ENCODE measurements around the gene TMEM213. TPM values are rescaled to one million over a fixed set of nuclear protein-coding genes. Genes with fewer than 3 reads are reported as not detected.

The TMEM213 gene
- total RNA-seq, 6 experiments from 2014 or later = not detected

DNA sequence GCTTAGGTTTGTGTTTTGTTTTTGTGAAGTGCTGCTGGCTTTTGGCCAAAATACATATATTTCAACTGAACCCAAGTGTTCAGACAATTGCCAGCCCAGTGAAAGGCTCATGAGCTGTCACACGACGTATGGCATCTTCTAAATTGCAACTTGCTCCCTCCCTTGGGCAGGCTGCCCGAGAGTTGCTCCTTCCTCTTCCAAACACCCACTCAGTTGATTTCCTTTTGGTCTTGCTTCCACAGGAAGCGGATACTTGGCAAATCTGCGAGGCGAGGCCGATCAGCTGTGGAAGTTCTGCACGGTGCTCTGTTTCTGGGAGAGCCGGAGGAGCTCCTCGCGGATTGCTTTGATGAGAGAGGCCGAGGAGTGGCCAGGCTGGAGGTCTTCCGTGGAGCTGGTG lies 39.8 kb downstream of the TMEM213 start:
- TF ChIP-seq, protein P1, sequence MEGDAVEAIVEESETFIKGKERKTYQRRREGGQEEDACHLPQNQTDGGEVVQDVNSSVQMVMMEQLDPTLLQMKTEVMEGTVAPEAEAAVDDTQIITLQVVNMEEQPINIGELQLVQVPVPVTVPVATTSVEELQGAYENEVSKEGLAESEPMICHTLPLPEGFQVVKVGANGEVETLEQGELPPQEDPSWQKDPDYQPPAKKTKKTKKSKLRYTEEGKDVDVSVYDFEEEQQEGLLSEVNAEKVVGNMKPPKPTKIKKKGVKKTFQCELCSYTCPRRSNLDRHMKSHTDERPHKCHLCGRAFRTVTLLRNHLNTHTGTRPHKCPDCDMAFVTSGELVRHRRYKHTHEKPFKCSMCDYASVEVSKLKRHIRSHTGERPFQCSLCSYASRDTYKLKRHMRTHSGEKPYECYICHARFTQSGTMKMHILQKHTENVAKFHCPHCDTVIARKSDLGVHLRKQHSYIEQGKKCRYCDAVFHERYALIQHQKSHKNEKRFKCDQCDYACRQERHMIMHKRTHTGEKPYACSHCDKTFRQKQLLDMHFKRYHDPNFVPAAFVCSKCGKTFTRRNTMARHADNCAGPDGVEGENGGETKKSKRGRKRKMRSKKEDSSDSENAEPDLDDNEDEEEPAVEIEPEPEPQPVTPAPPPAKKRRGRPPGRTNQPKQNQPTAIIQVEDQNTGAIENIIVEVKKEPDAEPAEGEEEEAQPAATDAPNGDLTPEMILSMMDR (IDR thresholded peaks at IDR 0.05) = no peak
- Mint-ChIP-seq H3K9me3 (no peaks in the 10 kb centered on the region), H3K4me3 (no peak overlapping the region), H3K36me3 (ENCODE audit: low read depth) (no peaks in the 10 kb centered on the region; the same call in none of the 2 replicates), H3K27me3 (ENCODE audit: insufficient read depth) (no peaks in the 10 kb centered on the region), H3K4me1 (ENCODE audit: low read depth) (no peaks in the 10 kb centered on the region), H3K27ac (no peak overlapping the region)
- no peak for DNase-seq

DNA sequence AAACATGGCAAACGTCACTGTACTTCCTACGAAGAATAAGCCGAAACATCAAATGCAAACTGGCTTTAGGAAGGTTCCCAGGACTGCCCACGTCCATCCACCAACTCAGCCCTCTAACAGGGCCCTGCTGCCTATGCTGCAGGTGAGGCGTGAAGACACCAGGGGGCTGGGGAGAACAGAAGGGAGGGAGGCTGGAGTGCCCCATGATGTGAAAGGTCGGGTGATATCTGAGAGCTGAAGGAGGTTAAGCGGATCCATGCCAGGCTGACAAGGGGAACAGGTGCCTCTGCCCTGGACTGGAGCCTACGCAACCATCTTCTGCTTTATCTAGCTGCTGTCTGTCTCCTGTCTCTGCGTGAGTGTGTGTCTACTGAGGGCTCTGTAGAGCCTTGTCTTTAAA lies 40.4 kb downstream of the TMEM213 start:
- TF ChIP-seq, protein P1 (IDR thresholded peaks at IDR 0.05) = no peak
- Mint-ChIP-seq H3K4me1 (ENCODE audit: low read depth) (no peaks in the 10 kb centered on the region), H3K27me3 (ENCODE audit: insufficient read depth) (no peaks in the 10 kb centered on the region), H3K27ac (no peak overlapping the region), H3K4me3 (no peak overlapping the region), H3K9me3 (no peaks in the 10 kb centered on the region), H3K36me3 (ENCODE audit: low read depth) (no peaks in the 10 kb centered on the region; the same call in none of the 2 replicates)
- DNase-seq = no peak

DNA sequence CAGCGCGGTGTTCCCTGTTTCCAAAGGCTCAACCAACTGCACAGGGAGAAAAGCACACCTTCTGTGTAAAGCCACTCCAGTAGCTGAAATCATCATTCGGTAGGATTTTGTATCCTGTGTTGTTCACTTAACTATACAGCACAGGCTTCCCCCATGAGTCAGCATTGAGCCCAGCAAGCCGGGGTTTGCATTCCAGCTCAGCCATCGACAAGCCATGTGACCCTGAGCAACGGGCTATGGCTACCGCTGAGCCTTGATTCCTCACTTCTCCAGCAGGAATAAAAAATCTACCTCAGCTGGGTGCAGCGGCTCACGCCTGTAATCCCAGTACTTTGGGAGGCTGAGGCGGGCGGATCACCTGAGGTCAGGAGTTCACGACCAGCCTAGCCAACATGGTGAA lies 44.3 kb downstream of the TMEM213 start:
- H3K4me3 Mint-ChIP-seq = no peak overlapping the region
- no peaks in the 10 kb centered on the region for H3K4me1 Mint-ChIP-seq (ENCODE audit: low read depth)
- no peaks in the 10 kb centered on the region for H3K9me3 Mint-ChIP-seq
- no peaks in the 10 kb centered on the region for H3K27me3 Mint-ChIP-seq (ENCODE audit: insufficient read depth)
- DNase-seq = peak; percentile 41
- TF ChIP-seq, protein P1 (IDR thresholded peaks at IDR 0.05) = no peak
- peak overlapping the region; percentile 33; the same call in 1 of the 2 replicates for H3K27ac Mint-ChIP-seq
- H3K36me3 Mint-ChIP-seq (ENCODE audit: low read depth) = no peaks in the 10 kb centered on the region; the same call in 1 of the 2 replicates

DNA sequence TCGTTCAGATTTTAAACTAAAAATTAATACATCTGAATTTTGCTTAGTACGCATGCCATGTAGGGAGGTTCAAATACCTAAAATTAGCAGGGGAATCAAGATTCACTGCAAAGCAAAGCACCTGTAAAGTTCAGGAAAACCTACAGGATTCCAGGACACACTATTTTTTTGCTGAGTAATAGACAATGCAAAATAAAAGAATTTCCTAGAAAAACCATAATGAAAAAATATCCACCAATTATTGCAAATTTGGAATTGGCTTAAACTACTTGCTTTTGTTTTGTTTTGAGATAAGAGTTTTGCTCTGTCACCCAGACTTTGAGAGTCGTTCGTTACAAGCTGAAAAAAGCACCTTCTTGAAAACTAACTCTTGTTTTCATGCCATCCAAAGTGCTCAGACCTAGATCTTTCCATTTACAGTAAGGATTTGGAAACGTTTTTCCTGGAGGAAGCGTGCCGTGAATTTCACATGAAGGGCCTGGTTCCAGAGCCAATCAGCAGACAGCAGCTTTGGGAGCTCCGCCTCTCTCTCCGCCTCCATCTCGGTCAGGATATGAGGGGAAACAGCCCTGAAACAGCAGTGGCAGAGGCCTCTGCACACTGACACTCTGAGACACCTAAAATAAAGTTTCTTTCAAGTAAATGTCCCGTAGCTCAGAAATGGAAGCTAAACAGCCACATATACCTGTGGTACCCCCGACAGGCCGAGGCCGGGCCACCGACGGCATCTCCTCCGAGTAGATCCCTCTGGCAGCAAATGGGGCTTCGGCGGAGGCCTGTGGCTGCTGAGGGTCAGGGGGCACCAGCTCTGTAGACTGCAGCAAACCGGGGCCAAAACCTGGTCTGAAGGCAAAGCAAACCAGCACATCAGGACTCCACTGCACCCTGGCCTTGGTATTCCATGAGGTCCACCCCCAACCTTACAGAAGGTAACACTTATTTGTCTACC lies 46.1 kb downstream of the TMEM213 start:
- DNase-seq = no peak
- Mint-ChIP-seq H3K4me1 (ENCODE audit: low read depth) (no peaks in the 10 kb centered on the region), H3K27ac (no peak overlapping the region)

DNA sequence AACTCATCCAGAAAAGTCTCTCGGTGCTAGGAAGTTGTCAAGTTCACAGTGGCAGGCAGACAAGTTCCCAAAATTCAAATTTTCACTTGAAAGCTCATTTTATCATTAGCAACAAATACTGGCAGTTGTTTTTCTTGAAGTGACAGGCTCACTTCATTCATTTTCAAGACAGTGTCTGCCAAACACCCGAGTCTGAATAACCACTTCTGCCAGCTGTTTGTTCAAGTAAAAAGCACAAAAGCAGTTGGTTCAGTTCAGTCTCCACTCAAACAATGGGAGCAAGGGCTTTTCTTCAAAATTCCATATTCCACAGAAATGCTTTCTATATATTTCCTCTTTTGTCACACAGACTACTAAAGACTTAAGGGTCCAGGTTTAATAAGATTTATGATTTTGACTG lies 47.9 kb downstream of the TMEM213 start:
- no peaks in the 10 kb centered on the region for H3K27me3 Mint-ChIP-seq (ENCODE audit: insufficient read depth)
- DNase-seq = no peak
- H3K9me3 Mint-ChIP-seq = no peaks in the 10 kb centered on the region
- peaks cover 16% of the 10 kb centered on the region for H3K36me3 Mint-ChIP-seq (ENCODE audit: low read depth)
- H3K4me1 Mint-ChIP-seq (ENCODE audit: low read depth) = no peaks in the 10 kb centered on the region
- no peak overlapping the region for H3K27ac Mint-ChIP-seq
- no peak overlapping the region for H3K4me3 Mint-ChIP-seq
- TF ChIP-seq, protein P1 (IDR thresholded peaks at IDR 0.05) = no peak

More for the DNA sequence above, 46.1 kb downstream of the TMEM213 start:
- H3K9me3 Mint-ChIP-seq = no peaks in the 10 kb centered on the region
- H3K4me3 Mint-ChIP-seq = no peak overlapping the region
- H3K27me3 Mint-ChIP-seq (ENCODE audit: insufficient read depth) = no peaks in the 10 kb centered on the region
- H3K36me3 Mint-ChIP-seq (ENCODE audit: low read depth) = no peaks in the 10 kb centered on the region; the same call in 1 of the 2 replicates
- TF ChIP-seq, protein P1 (IDR thresholded peaks at IDR 0.05) = no peak

Measured in HFFc6 (cell line).